Fibroblast of villous mesenchyme (primary cell): Measurements from ENCODE around the gene GID8. TPM values are rescaled to one million over a fixed set of nuclear protein-coding genes. Genes with fewer than 3 reads are reported as not detected.
A peak's percentile ranks its signal among the peaks of the same experiment; 100 is the strongest.

Experiments used
- DNase-seq: peaks from one replicate; pipeline ENCODE4 v3.0.0-alpha.2; 2010; ENCODE audit warnings: low read depth
- H3K4me3 ChIP-seq: 2 replicates; pipeline ENCODE4 v1.5.1; 2011; ENCODE audit warnings: low read depth, mild to moderate bottlenecking, low read length
- total RNA-seq: library from RNA; depleted of rRNA; stranded (reverse); fragments of >200 nt; gene quantifications from 2 replicates; pipeline ENCODE4 v1.2.3, GENCODE V29; 2012
- TF ChIP-seq, protein P1 (sequence below): IDR thresholded peaks from 2 replicates; pipeline ENCODE4 v1.5.1; 2012; ENCODE audit warnings: low read depth, mild to moderate bottlenecking, low read length; ENCODE audit not compliant: insufficient read depth

The GID8 gene
- total RNA-seq: 31.2 and 34.5 TPM in 2 replicates

DNA sequence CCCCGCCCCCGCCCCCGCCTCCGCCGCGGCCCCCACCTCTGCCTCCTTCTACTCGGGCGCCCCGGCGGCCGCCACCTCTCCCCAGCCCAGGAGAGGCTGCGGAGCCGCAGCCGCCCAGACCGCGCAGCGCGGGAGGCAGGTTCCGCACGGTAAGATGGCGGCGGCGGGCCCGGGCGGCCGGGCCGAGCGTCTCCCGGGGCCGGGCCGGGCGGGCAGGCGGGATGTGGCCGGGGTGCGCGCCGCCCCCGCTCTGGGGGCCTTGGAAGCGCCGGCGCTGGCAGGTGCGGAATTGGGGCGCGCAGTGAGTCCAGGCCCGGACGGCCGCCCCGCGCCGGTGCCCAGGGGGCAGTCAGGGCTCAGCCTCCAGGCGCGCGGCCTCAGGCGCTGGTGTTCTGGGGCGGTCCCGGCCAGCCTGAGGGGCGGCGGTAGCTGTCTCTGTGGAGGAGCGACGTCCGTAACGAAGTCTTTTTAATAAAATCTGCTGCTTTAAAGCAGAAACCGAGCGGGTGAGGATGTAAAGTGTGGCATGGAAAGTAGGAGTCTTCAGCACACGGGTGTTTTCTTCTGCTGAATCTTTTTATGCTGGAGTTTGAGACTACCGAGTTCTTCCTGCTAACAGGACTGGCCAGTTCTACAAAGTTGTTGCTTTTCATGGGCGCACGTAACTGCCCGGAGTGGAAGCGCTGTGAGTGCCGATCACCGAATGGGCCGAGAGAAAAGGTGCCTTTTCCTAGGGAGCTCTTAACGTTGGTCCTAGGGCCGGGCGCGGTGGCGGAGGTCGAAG lies at the start of gene GID8:
GID8 (plus strand) TSS at position 43 of the 784 bp plus-strand sequence. CDS start 3,356 bp downstream, outside the sequence.
- H3K4me3 ChIP-seq: peak within 1 kb of the TSS; percentile 91
- TF ChIP-seq, protein P1, sequence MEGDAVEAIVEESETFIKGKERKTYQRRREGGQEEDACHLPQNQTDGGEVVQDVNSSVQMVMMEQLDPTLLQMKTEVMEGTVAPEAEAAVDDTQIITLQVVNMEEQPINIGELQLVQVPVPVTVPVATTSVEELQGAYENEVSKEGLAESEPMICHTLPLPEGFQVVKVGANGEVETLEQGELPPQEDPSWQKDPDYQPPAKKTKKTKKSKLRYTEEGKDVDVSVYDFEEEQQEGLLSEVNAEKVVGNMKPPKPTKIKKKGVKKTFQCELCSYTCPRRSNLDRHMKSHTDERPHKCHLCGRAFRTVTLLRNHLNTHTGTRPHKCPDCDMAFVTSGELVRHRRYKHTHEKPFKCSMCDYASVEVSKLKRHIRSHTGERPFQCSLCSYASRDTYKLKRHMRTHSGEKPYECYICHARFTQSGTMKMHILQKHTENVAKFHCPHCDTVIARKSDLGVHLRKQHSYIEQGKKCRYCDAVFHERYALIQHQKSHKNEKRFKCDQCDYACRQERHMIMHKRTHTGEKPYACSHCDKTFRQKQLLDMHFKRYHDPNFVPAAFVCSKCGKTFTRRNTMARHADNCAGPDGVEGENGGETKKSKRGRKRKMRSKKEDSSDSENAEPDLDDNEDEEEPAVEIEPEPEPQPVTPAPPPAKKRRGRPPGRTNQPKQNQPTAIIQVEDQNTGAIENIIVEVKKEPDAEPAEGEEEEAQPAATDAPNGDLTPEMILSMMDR: no peak
- peak; percentile 63 for DNase-seq

DNA sequence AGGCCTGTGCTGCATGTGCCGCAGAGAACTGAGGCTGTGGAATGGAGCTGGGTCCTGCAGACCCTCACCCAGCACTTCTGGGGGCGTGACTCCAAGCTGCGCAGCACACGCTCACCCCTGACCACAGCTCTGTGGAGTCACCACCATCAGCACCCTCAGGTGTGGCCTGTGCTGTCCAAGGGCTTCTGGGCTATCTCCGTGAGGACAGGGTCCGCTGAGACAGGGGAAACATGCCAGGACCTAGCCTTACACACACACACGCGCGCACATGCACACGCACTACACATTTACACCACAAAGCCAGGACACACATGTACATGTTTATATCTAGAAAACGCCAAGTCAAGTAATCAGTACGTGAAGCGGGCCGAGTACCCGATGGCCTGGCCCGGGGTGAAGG lies 49.5 kb upstream of the GID8 start:
- TF ChIP-seq, protein P1: no peak
- H3K4me3 ChIP-seq: no peak overlapping the region
- no peak for DNase-seq

DNA sequence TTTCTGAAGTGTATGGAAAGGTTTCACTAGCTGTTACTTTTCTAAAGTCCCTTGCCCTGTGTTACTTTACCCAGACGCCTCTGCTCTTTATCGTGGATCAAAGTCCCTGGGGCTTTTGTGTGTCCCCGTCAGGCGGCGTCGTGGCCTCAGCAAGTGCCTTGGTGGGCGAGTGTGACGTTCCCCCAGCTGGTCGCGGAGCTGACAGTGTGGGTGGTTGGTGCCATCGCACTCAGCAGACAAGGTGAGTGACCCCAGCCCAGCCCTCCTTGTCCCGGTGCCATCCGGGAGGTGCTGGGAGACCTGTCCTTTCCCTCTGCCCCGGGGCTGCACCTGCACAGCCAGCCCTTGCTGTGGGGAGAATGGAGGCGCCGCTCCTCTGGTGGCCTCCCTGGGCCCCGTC lies 49.0 kb upstream of the GID8 start:
- TF ChIP-seq, protein P1: no peak
- H3K4me3 ChIP-seq: no peak overlapping the region
- no peak for DNase-seq

DNA sequence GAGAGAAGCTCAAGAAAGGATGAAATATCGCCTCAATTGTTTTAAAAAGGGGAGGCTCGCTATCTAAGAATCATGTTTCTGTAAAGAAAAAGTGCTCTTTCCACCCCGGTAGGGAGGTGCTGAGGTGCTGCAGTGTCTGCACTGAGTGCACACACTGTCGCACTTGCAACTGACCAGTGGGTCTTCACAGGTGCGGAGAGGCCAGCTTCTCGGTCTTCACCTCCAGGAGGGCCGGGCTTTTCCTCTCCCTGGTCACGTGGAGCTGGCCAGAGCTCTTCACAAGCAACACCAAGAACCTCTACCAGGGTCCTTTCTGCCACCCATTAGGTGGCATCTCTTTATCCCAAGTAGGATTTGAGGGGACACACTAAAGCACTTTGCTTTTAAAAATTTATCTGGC lies 48.5 kb upstream of the GID8 start:
- no peak for DNase-seq
- no peak overlapping the region for H3K4me3 ChIP-seq
- TF ChIP-seq, protein P1: no peak

DNA sequence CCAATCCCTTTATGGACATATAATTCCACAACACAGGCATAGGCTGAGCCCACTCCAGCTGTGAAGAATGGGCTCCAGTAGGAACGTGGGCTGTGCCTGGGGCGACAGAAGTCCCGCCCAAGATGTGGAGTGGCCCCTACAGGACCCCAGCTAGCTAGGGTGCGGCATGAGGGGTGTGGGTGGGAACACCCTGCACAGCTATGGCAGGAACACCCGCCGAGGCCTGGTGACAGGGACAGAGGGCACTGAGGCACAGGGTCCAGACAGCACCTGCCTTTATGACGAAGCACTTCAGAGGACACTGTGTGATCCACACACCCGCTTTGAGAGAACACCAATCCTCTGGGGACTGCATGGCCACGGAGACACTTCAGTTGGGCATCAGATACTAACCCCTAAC lies 48.1 kb upstream of the GID8 start:
- TF ChIP-seq, protein P1: no peak
- no peak for DNase-seq
- H3K4me3 ChIP-seq: no peak overlapping the region

DNA sequence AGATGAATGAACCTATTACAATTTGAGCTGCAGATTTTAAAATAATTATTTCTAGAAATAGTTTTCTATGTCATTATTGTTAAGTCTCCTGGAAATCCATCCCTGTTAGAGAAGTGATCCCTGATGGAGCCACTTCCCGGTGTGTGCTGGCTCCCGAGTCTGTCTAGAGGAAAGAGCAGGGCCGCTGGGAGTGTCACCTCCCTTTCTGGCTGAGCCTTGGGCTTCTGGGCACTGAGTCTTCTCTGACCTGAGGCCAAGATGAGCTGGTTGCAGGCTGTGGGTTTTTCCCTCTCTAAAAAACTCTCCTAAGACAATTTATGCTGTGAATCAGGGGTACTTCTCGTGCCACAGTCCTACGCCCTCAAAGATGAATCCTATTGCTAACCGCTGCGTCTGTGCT lies 47.5 kb upstream of the GID8 start:
- TF ChIP-seq, protein P1: no peak
- no peak overlapping the region for H3K4me3 ChIP-seq
- no peak for DNase-seq

DNA sequence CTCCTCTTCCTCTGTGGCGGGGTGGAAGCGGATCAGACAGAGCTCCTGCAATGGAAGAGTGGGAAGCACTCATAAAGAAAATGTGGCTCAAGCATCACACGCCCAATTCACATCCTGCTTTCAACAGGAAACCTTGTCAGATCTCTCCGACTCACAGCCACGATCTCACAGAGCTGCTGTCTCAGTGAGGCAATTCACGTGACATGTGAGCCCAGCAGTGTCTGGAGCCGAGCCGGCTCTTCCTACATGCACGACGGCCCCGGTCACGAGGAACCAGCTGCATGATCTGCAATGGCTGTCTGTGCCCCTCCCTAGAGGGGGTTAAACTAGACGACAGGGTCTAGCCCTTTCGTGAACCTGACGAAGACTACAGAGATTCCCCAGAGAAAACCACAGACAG lies 46.8 kb upstream of the GID8 start:
- TF ChIP-seq, protein P1: no peak
- DNase-seq: no peak
- no peak overlapping the region for H3K4me3 ChIP-seq
